Epithelial cell of proximal tubule (primary cell): ENCODE measurements around the gene SRXN1. TPM values are rescaled to one million over a fixed set of nuclear protein-coding genes. Genes with fewer than 3 reads are reported as not detected.
A peak's percentile ranks its signal among the peaks of the same experiment; 100 is the strongest.

ENCODE experiments used
- DNase-seq: peaks from one replicate; pipeline ENCODE4 v3.0.0-alpha.2; 2011; ENCODE audit warnings: low read depth
- H3K4me3 ChIP-seq: 2 replicates; pipeline ENCODE4 v1.5.1; 2011; ENCODE audit warnings: low read depth, mild to moderate bottlenecking, low read length
- CTCF ChIP-seq: conservative IDR thresholded peaks from 2 replicates; pipeline ENCODE4 v1.5.1; 2012; ENCODE audit warnings: low read depth, mild to moderate bottlenecking, low read length
- total RNA-seq: library from RNA; depleted of rRNA; stranded (reverse); fragments of >200 nt; gene quantifications from 2 replicates; pipeline ENCODE4 v1.2.3, GENCODE V29; 2015

The SRXN1 gene
- total RNA-seq, 1 donor from 2014 or later: 35.4 TPM

GRCh38 chr20:664151-664550 lies 11.2 kb upstream of the SRXN1 start:
- no peak overlapping the region for H3K4me3 ChIP-seq
- no peak for TF ChIP-seq CTCF
- no peak for DNase-seq

GRCh38 chr20:663315-664090 lies 10.5 kb upstream of the SRXN1 start:
- no peak overlapping the region for H3K4me3 ChIP-seq
- DNase-seq: no peak
- no peak for TF ChIP-seq CTCF

GRCh38 chr20:662277-663192 lies 9.5 kb upstream of the SRXN1 start:
- H3K4me3 ChIP-seq: peak overlapping the region; percentile 8

GRCh38 chr20:661474-662270 lies 8.7 kb upstream of the SRXN1 start:
- DNase-seq: no peak
- no peak for TF ChIP-seq CTCF
- peak overlapping the region; percentile 8 for H3K4me3 ChIP-seq

More at GRCh38 chr20:662277-663192, 9.5 kb upstream of the SRXN1 start:
- no peak for DNase-seq
- TF ChIP-seq CTCF: no peak

- H3K4me3 ChIP-seq: no peak overlapping the region
- no peak for TF ChIP-seq CTCF
- DNase-seq: no peak
Observed at GRCh38 chr20:658731-659291, 5.8 kb upstream of the SRXN1 start.

- no peak for DNase-seq
- no peak overlapping the region for H3K4me3 ChIP-seq
- TF ChIP-seq CTCF: no peak
Observed at GRCh38 chr20:658202-658601, 5.2 kb upstream of the SRXN1 start.
